GM21526 (cell line): ENCODE results near the gene SNAI3.
"Not testable (repeated sequence)": the region's sequence is repeated elsewhere in the genome, so short reads cannot be mapped to it uniquely, and the experiment has no call there.

Experiments
- ATAC-seq: cut with Tn5 transposase; IDR thresholded peaks from one replicate; pipeline ENCODE4 v1.9.1; 2021; ENCODE audit warnings: moderate library complexity; ENCODE audit not compliant: unreplicated experiment, low FRiP score

SNAI3 gene

GRCh38 chr16:88676502-88677242, 9.6 kb downstream of the SNAI3 start:
- no peak for ATAC-seq

GRCh38 chr16:88673716-88674379, 12.5 kb downstream of the SNAI3 start:
- ATAC-seq: no peak

- ATAC-seq: no peak
Observed at GRCh38 chr16:88672776-88673175, 13.5 kb downstream of the SNAI3 start.

GRCh38 chr16:88671806-88672205, 14.5 kb downstream of the SNAI3 start:
- ATAC-seq: no peak

GRCh38 chr16:88669980-88670379, 16.3 kb downstream of the SNAI3 start:
- no peak for ATAC-seq

- not testable (repeated sequence) for ATAC-seq
Observed at GRCh38 chr16:88669493-88669892, 16.8 kb downstream of the SNAI3 start.

GRCh38 chr16:88667461-88667860, 18.8 kb downstream of the SNAI3 start:
- ATAC-seq: no peak

GRCh38 chr16:88665570-88665969, 20.7 kb downstream of the SNAI3 start:
- ATAC-seq: no peak

GRCh38 chr16:88665148-88665547, 21.2 kb downstream of the SNAI3 start:
- ATAC-seq: no peak

- peak; percentile 85 for ATAC-seq
Observed at GRCh38 chr16:88662843-88663606, 23.3 kb downstream of the SNAI3 start, which contains the start of gene MVD. TSS of gene MVD (minus strand) at chr16:88663091. CDS start at chr16:88663080, 11 bp downstream.

GRCh38 chr16:88662222-88662842, 24.0 kb downstream of the SNAI3 start:
- ATAC-seq: no peak

- ATAC-seq: no peak
Observed at GRCh38 chr16:88661468-88661867, 24.8 kb downstream of the SNAI3 start.

GRCh38 chr16:88659160-88659559, 27.1 kb downstream of the SNAI3 start:
- no peak for ATAC-seq

- no peak for ATAC-seq
Observed at GRCh38 chr16:88658714-88659113, 27.6 kb downstream of the SNAI3 start.

- ATAC-seq: no peak
Observed at GRCh38 chr16:88657371-88657770, 28.9 kb downstream of the SNAI3 start.

GRCh38 chr16:88656291-88656980, 29.9 kb downstream of the SNAI3 start:
- no peak for ATAC-seq

- no peak for ATAC-seq
Observed at GRCh38 chr16:88655733-88656281, 30.5 kb downstream of the SNAI3 start.

- no peak for ATAC-seq
Observed at GRCh38 chr16:88655053-88655732, 31.1 kb downstream of the SNAI3 start.

GRCh38 chr16:88654363-88655052, 31.8 kb downstream of the SNAI3 start:
- ATAC-seq: no peak
